H9 (cell line): ENCODE measurements around the gene CACNB2. TPM values are rescaled to one million over a fixed set of nuclear protein-coding genes. Genes with fewer than 3 reads are reported as not detected.

Experiments used
- DNase-seq: peaks from one replicate; pipeline ENCODE4 v3.0.0-alpha.2; 2017
- H2AFZ ChIP-seq: one replicate; pipeline ENCODE4 v1.6.1; 2013; ENCODE audit warnings: mild to moderate bottlenecking, low read length, control low read depth, moderate library complexity
- H2AK5ac ChIP-seq: 2 replicates; pipeline ENCODE4 v1.6.1; 2013; ENCODE audit warnings: low read length, control low read depth, mixed read lengths; ENCODE audit not compliant: insufficient read length
- H2BK120ac ChIP-seq: one replicate; pipeline ENCODE4 v1.6.1; 2013; ENCODE audit warnings: low read depth, mild to moderate bottlenecking, low read length, control low read depth, inconsistent platforms; ENCODE audit not compliant: poor library complexity, severe bottlenecking
- H2BK12ac ChIP-seq: 2 replicates; pipeline ENCODE4 v1.6.1; 2013; ENCODE audit warnings: low read length, control low read depth, mixed read lengths, low read depth; ENCODE audit not compliant: insufficient read length
- H2BK15ac ChIP-seq: 2 replicates; pipeline ENCODE4 v1.6.1; 2013; ENCODE audit warnings: low read depth, low read length, control low read depth
- H2BK20ac ChIP-seq: one replicate; pipeline ENCODE4 v1.6.1; 2013; ENCODE audit warnings: low read depth, mild to moderate bottlenecking, low read length, control low read depth, inconsistent platforms; ENCODE audit not compliant: poor library complexity, severe bottlenecking
- H2BK5ac ChIP-seq: 2 replicates; pipeline ENCODE4 v1.6.1; 2013; ENCODE audit warnings: low read length, control low read depth, mixed read lengths; ENCODE audit not compliant: insufficient read length
- H3K14ac ChIP-seq: 2 replicates; pipeline ENCODE4 v1.6.1; 2013; ENCODE audit warnings: low read length, control low read depth; ENCODE audit not compliant: insufficient read depth
- H3K18ac ChIP-seq: 2 replicates; pipeline ENCODE4 v1.6.1; 2013; ENCODE audit warnings: low read depth, mild to moderate bottlenecking, mixed read lengths, low read length, control low read depth; ENCODE audit not compliant: insufficient read length
- H3K23ac ChIP-seq: 2 replicates; pipeline ENCODE4 v1.6.1; 2013; ENCODE audit warnings: low read length, control low read depth, mixed read lengths, low read depth; ENCODE audit not compliant: insufficient read length
- H3K23me2 ChIP-seq: 2 replicates; pipeline ENCODE4 v1.6.1; 2013; ENCODE audit warnings: low read depth, mild to moderate bottlenecking, mixed read lengths, low read length, control low read depth; ENCODE audit not compliant: insufficient read length, poor library complexity, severe bottlenecking
- H3K27ac ChIP-seq: 2 replicates; pipeline ENCODE4 v1.5.1; 2013; ENCODE audit warnings: low read length, control low read depth, mixed read lengths, low read depth; ENCODE audit not compliant: insufficient read length
- H3K27me3 ChIP-seq: 2 replicates; pipeline ENCODE4 v1.6.1; 2013; ENCODE audit warnings: low read length, control low read depth, inconsistent platforms; ENCODE audit not compliant: insufficient read depth
- H3K4ac ChIP-seq: 2 replicates; pipeline ENCODE4 v1.6.1; 2013; ENCODE audit warnings: low read depth, mild to moderate bottlenecking, control low read depth, inconsistent platforms, low read length, moderate library complexity
- H3K4me1 ChIP-seq: 2 replicates; pipeline ENCODE4 v1.6.1; 2013; ENCODE audit warnings: low read length, control low read depth, inconsistent platforms; ENCODE audit not compliant: insufficient read depth
- H3K4me2 ChIP-seq: 2 replicates; pipeline ENCODE4 v1.6.1; 2013; ENCODE audit warnings: low read length, control low read depth, mixed read lengths; ENCODE audit not compliant: insufficient read length, insufficient read depth
- H3K56ac ChIP-seq: 2 replicates; pipeline ENCODE4 v1.6.1; 2013; ENCODE audit warnings: low read depth, mild to moderate bottlenecking, mixed read lengths, low read length, control low read depth; ENCODE audit not compliant: insufficient read length
- H3K79me1 ChIP-seq: 2 replicates; pipeline ENCODE4 v1.6.1; 2013; ENCODE audit warnings: low read depth, mild to moderate bottlenecking, moderate library complexity, low read length, control low read depth, inconsistent platforms; ENCODE audit not compliant: insufficient read depth, poor library complexity, severe bottlenecking
- H3K79me2 ChIP-seq: 2 replicates; pipeline ENCODE4 v1.6.1; 2013; ENCODE audit warnings: low read length, control low read depth, inconsistent platforms; ENCODE audit not compliant: insufficient read depth
- H3K9ac ChIP-seq: 2 replicates; pipeline ENCODE4 v1.6.1; 2013; ENCODE audit warnings: low read length, control low read depth, mixed read lengths; ENCODE audit not compliant: insufficient read length; ENCODE audit errors: extremely low read depth
- H3K9me3 ChIP-seq: one replicate; pipeline ENCODE4 v1.6.1; 2013; ENCODE audit warnings: low read depth, low read length, inconsistent platforms; ENCODE audit not compliant: control insufficient read depth
- H3T11ph ChIP-seq: one replicate; pipeline ENCODE4 v1.6.1; 2013; ENCODE audit warnings: mild to moderate bottlenecking, low read length, control low read depth, inconsistent platforms
- H4K20me1 ChIP-seq: one replicate; pipeline ENCODE4 v1.6.1; 2013; ENCODE audit not compliant: control insufficient read depth, insufficient read length, insufficient read depth
- H4K5ac ChIP-seq: 2 replicates; pipeline ENCODE4 v1.6.1; 2013; ENCODE audit warnings: low read depth, mild to moderate bottlenecking, mixed read lengths, low read length, control low read depth; ENCODE audit not compliant: insufficient read length
- H4K8ac ChIP-seq: replicated peaks from 2 replicates; pipeline ENCODE4 v1.6.1; 2013; ENCODE audit warnings: low read length, control low read depth, mixed read lengths, low read depth; ENCODE audit not compliant: insufficient read length
- H4K91ac ChIP-seq: 2 replicates; pipeline ENCODE4 v1.6.1; 2013; ENCODE audit warnings: low read depth, mild to moderate bottlenecking, moderate library complexity, mixed read lengths, low read length, control low read depth; ENCODE audit not compliant: insufficient read length
- H3K27ac Mint-ChIP-seq, 3 experiments: 2 replicates in 2 of 3; 3 replicates in 1 of 3; pipeline ENCODE4 v1.8.0; 2020 to 2021; ENCODE audit warnings: mixed read lengths in 3 of 3, mild to moderate bottlenecking in 1 of 3, moderate library complexity in 1 of 3
- H3K27me3 Mint-ChIP-seq: 2 replicates; pipeline ENCODE4 v1.8.0; 2021; ENCODE audit warnings: low read depth, mild to moderate bottlenecking, moderate library complexity, mixed read lengths
- H3K36me3 Mint-ChIP-seq, 3 experiments: 2 replicates in 2 of 3; 3 replicates in 1 of 3; pipeline ENCODE4 v1.8.0; 2020 to 2021; ENCODE audit warnings: low read depth in 3 of 3, mixed read lengths in 3 of 3; ENCODE audit not compliant: insufficient read depth in 1 of 3
- H3K4me1 Mint-ChIP-seq, 2 experiments: 2 replicates each; pipeline ENCODE4 v1.8.0; 2020; ENCODE audit warnings: mixed read lengths in 2 of 2
- H3K4me3 Mint-ChIP-seq, 2 experiments: 2 replicates in 1 of 2; 3 replicates in 1 of 2; pipeline ENCODE4 v1.8.0; 2020 to 2021; ENCODE audit warnings: mild to moderate bottlenecking in 2 of 2, mixed read lengths in 2 of 2, moderate library complexity in 1 of 2
- H3K9me3 Mint-ChIP-seq, 2 experiments: 2 replicates in 1 of 2; 3 replicates in 1 of 2; pipeline ENCODE4 v1.8.0; 2020; ENCODE audit warnings: mild to moderate bottlenecking in 2 of 2, mixed read lengths in 2 of 2, moderate library complexity in 1 of 2
- WGBS: extraction: QIAGEN DNeasy Blood & Tissue Kit; methylation state at CpG from one replicate; pipeline ENCODE4 v1.1.7; 2013; ENCODE audit warnings: missing lambda C conversion rate, low lambda C conversion rate, mixed read lengths; ENCODE audit not compliant: insufficient read length; ENCODE audit errors: extremely low coverage; 5-methylcytosine and 5-hydroxymethylcytosine counted together
- total RNA-seq: library from RNA; stranded (reverse); gene quantifications from 2 replicates; pipeline ENCODE4 v1.2.1, GENCODE V29; 2021
- TF ChIP-seq, protein P1 (sequence below): fragments of 200-600 bp; sonication (generic); conservative IDR thresholded peaks from 3 replicates; pipeline ENCODE4 v1.8.0; 2021; ENCODE audit warnings: antibody characterized with exemption, mild to moderate bottlenecking

CACNB2 gene
- total RNA-seq, 1 experiment from 2014 or later = 2.6 TPM

- Histone ChIP-seq H2AFZ (no peak overlapping the region), H3K56ac (no peak overlapping the region), H3K79me2 (no peaks in the 10 kb centered on the region), H4K5ac (no peak overlapping the region), H4K8ac (no peak overlapping the region), H3K23me2 (no peaks in the 10 kb centered on the region), H4K91ac (no peak overlapping the region), H3K18ac (no peak overlapping the region), H4K20me1 (no peaks in the 10 kb centered on the region), H2BK15ac (no peak overlapping the region), H2BK20ac (no peak overlapping the region), H3K4me1 (no peaks in the 10 kb centered on the region), H2BK5ac (no peak overlapping the region), H2BK120ac (no peak overlapping the region), H3K27ac (no peak overlapping the region), H3K23ac (no peak overlapping the region), H3K4me2 (no peak overlapping the region), H3K4ac (no peak overlapping the region), H3T11ph (no peak overlapping the region), H3K9ac (no peak overlapping the region), H3K9me3 (no peaks in the 10 kb centered on the region), H2AK5ac (no peak overlapping the region), H3K79me1 (no peaks in the 10 kb centered on the region), H3K14ac (no peak overlapping the region), H3K27me3 (no peaks in the 10 kb centered on the region), H2BK12ac (no peak overlapping the region)
- H3K9me3 Mint-ChIP-seq = no peaks in the 10 kb centered on the region
- TF ChIP-seq, protein P1, sequence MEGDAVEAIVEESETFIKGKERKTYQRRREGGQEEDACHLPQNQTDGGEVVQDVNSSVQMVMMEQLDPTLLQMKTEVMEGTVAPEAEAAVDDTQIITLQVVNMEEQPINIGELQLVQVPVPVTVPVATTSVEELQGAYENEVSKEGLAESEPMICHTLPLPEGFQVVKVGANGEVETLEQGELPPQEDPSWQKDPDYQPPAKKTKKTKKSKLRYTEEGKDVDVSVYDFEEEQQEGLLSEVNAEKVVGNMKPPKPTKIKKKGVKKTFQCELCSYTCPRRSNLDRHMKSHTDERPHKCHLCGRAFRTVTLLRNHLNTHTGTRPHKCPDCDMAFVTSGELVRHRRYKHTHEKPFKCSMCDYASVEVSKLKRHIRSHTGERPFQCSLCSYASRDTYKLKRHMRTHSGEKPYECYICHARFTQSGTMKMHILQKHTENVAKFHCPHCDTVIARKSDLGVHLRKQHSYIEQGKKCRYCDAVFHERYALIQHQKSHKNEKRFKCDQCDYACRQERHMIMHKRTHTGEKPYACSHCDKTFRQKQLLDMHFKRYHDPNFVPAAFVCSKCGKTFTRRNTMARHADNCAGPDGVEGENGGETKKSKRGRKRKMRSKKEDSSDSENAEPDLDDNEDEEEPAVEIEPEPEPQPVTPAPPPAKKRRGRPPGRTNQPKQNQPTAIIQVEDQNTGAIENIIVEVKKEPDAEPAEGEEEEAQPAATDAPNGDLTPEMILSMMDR = no peak
- H3K36me3 Mint-ChIP-seq = peaks cover 0 to 4% (median 2%) of the 10 kb centered on the region in 3 experiments; a peak in 3 of 7 replicates
- DNase-seq = no peak
- no peak overlapping the region for H3K4me3 Mint-ChIP-seq
- no peak overlapping the region for H3K27ac Mint-ChIP-seq
- no peaks in the 10 kb centered on the region for H3K4me1 Mint-ChIP-seq
- no peaks in the 10 kb centered on the region for H3K27me3 Mint-ChIP-seq
- no CpG with 5 or more reads among the region's 5 CpGs for WGBS
These were observed 19.3 kb downstream of the CACNB2 start for GRCh38 chr10:18159557-18159956.
